ENCODE data around the gene SPATA16.

GRCh38 chr3:173173652-173174051, 32.6 kb upstream of the SPATA16 start:
- no peak for TF ChIP-seq CTCF (IDR thresholded peaks at IDR 0.05)
- TF ChIP-seq EZH2 (IDR thresholded peaks at IDR 0.05; ENCODE audit: borderline replicate concordance, insufficient read depth, low read depth, low read length, poor library complexity, severe bottlenecking) = no peak

All from B cell (primary cell).